ENCODE data around the gene PRTG. TPM values are rescaled to one million over a fixed set of nuclear protein-coding genes. Genes with fewer than 3 reads are reported as not detected.

Gene PRTG
- total RNA-seq, 1 experiment from 2014 or later = 11.4 TPM

DNA sequence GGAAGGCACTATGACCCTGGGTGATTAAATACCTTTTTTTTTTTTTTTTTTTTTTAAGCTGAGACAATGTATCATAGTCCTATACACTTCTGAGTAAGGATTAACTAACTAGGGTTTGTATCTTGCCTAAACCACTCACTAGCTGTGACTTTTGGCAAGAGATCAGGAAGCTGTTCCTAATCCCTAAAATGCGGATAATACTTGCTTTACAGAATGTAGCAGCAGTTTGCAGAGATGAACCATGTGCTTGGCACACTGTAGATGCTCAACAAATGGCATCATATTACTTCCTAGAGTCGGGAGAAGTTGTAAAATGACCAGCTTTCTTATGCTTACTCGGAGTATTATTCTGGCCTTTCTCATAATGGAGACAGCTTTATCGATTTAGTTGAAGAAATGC, 129.2 kb downstream of the PRTG start:
- H3K9me3 ChIP-seq (ENCODE audit: control insufficient read depth, insufficient read depth, low read depth, low read length) = no peaks in the 10 kb centered on the region
- no peak for ATAC-seq
- no peaks in the 10 kb centered on the region for H3K4me1 ChIP-seq (ENCODE audit: control insufficient read depth, insufficient read depth, low read length)
- no TSS peak for BruUV-seq (replicated peaks)
- H3K36me3 ChIP-seq (ENCODE audit: control insufficient read depth, insufficient read depth, low read length) = no peaks in the 10 kb centered on the region
- intact Hi-C loops (cut with micrococcal nuclease; ENCODE audit: unreplicated experiment) (no loop called here), in situ Hi-C loops (cut with HindIII; ENCODE audit: low pct_unique_long_range_greater_than_20kb, low sequenced_read_pairs) (no loop called here)
- TF ChIP-seq, protein P1, sequence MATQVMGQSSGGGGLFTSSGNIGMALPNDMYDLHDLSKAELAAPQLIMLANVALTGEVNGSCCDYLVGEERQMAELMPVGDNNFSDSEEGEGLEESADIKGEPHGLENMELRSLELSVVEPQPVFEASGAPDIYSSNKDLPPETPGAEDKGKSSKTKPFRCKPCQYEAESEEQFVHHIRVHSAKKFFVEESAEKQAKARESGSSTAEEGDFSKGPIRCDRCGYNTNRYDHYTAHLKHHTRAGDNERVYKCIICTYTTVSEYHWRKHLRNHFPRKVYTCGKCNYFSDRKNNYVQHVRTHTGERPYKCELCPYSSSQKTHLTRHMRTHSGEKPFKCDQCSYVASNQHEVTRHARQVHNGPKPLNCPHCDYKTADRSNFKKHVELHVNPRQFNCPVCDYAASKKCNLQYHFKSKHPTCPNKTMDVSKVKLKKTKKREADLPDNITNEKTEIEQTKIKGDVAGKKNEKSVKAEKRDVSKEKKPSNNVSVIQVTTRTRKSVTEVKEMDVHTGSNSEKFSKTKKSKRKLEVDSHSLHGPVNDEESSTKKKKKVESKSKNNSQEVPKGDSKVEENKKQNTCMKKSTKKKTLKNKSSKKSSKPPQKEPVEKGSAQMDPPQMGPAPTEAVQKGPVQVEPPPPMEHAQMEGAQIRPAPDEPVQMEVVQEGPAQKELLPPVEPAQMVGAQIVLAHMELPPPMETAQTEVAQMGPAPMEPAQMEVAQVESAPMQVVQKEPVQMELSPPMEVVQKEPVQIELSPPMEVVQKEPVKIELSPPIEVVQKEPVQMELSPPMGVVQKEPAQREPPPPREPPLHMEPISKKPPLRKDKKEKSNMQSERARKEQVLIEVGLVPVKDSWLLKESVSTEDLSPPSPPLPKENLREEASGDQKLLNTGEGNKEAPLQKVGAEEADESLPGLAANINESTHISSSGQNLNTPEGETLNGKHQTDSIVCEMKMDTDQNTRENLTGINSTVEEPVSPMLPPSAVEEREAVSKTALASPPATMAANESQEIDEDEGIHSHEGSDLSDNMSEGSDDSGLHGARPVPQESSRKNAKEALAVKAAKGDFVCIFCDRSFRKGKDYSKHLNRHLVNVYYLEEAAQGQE (IDR thresholded peaks at IDR 0.05; ENCODE audit: insufficient read depth in 1 of 2, low read depth in 2 of 2, low read length in 1 of 2) = no peak
- TF ChIP-seq POLR2AphosphoS5 (IDR thresholded peaks at IDR 0.05; ENCODE audit: low read depth, low read length) (no peak), TCF7L2 (IDR thresholded peaks at IDR 0.05; ENCODE audit: low read depth, low read length) (no peak), SIN3A (IDR thresholded peaks at IDR 0.05; ENCODE audit: borderline replicate concordance, insufficient read depth, low read depth, low read length) (no peak)
- TF ChIP-seq, protein P2, sequence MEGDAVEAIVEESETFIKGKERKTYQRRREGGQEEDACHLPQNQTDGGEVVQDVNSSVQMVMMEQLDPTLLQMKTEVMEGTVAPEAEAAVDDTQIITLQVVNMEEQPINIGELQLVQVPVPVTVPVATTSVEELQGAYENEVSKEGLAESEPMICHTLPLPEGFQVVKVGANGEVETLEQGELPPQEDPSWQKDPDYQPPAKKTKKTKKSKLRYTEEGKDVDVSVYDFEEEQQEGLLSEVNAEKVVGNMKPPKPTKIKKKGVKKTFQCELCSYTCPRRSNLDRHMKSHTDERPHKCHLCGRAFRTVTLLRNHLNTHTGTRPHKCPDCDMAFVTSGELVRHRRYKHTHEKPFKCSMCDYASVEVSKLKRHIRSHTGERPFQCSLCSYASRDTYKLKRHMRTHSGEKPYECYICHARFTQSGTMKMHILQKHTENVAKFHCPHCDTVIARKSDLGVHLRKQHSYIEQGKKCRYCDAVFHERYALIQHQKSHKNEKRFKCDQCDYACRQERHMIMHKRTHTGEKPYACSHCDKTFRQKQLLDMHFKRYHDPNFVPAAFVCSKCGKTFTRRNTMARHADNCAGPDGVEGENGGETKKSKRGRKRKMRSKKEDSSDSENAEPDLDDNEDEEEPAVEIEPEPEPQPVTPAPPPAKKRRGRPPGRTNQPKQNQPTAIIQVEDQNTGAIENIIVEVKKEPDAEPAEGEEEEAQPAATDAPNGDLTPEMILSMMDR (IDR thresholded peaks at IDR 0.05) = no peak
- POLR2A ChIA-PET = interaction anchor here (0.6 kb wide), 3 partner anchors 19 to 149 kb away, joined by 4 to 8 read pairs (median 5); no protein-coding TSS in a partner anchor
- no peaks in the 10 kb centered on the region for H3K27me3 ChIP-seq (ENCODE audit: control insufficient read depth, insufficient read depth, low read length)
- DNase-seq (ENCODE audit: low read depth, low spot score) = no peak
- H3K27ac ChIP-seq (ENCODE audit: low read length) = no peak overlapping the region
- no peak overlapping the region for H3K4me3 ChIP-seq (ENCODE audit: low read depth in 2 of 2, low read length in 2 of 2)
- CTCF ChIA-PET = no interaction called here

DNA sequence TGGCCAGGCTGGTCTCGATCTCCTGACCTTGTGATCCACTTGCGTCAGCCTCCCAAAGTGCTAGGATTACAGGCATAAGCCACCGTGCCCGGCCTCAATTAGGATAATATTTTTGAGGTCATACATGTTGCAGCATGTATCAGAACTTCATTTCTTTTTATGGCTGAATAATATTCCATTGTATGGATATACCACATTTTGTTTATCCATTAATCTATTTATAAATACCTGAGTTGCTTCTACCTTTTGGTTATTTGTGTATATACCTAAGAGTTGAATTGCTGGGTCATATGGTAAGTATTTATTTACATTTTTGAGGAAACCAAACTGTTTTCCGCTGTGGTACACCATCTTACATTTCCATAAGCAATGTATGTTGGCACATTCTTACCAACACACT, 136.7 kb downstream of the PRTG start:
- Histone ChIP-seq H3K27ac (ENCODE audit: low read length) (no peak overlapping the region), H3K4me1 (ENCODE audit: control insufficient read depth, insufficient read depth, low read length) (no peaks in the 10 kb centered on the region), H3K36me3 (ENCODE audit: control insufficient read depth, insufficient read depth, low read length) (no peaks in the 10 kb centered on the region), H3K4me3 (ENCODE audit: low read depth in 2 of 2, low read length in 2 of 2) (no peak overlapping the region), H3K9me3 (ENCODE audit: control insufficient read depth, insufficient read depth, low read depth, low read length) (no peaks in the 10 kb centered on the region), H3K27me3 (ENCODE audit: control insufficient read depth, insufficient read depth, low read length) (no peaks in the 10 kb centered on the region)
- DNase-seq (ENCODE audit: low read depth, low spot score) (no peak), ATAC-seq (no peak)
- intact Hi-C loops (cut with micrococcal nuclease; ENCODE audit: unreplicated experiment) = no loop called here
- TF ChIP-seq, protein P2 (IDR thresholded peaks at IDR 0.05) = no peak
- no peak for TF ChIP-seq POLR2AphosphoS5 (IDR thresholded peaks at IDR 0.05; ENCODE audit: low read depth, low read length)
- no peak for TF ChIP-seq TCF7L2 (IDR thresholded peaks at IDR 0.05; ENCODE audit: low read depth, low read length)
- TF ChIP-seq, protein P1 (IDR thresholded peaks at IDR 0.05; ENCODE audit: insufficient read depth in 1 of 2, low read depth in 2 of 2, low read length in 1 of 2) = no peak
- TF ChIP-seq SIN3A (IDR thresholded peaks at IDR 0.05; ENCODE audit: borderline replicate concordance, insufficient read depth, low read depth, low read length) = no peak
- no TSS peak for BruUV-seq (replicated peaks)
- in situ Hi-C loops (cut with HindIII; ENCODE audit: low pct_unique_long_range_greater_than_20kb, low sequenced_read_pairs) = no loop called here
- POLR2A ChIA-PET = no interaction called here
- CTCF ChIA-PET = no interaction called here
